ENCODE results near the gene GALNT5.

The GALNT5 gene

DNA sequence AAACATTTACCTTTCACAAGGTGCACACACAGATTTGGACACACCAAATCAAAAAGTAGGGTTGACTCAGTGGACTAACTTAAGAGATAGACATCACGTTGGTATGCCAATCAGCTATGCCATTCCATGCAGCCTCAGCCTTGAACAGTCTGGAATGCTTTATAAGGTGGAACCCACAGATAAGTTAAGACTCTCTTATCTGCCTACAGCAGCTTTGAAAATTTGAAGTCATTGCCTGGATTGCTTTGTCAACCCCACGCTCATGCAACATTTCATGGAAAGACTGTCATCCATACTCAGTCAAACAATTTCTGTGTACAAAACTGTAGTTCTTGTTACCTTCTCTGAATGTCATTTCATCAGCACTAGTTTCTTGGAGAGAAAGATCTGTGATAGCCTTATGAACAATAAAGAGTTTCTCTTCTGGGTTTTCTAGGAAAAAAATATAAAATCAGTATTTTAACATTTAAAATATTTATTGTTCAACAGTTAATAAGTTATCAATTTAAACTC, 66.9 kb downstream of the GALNT5 start:
- WGBS (ENCODE audit: insufficient coverage, insufficient read length): no CpG with 5 or more reads among the region's 2 CpGs

DNA sequence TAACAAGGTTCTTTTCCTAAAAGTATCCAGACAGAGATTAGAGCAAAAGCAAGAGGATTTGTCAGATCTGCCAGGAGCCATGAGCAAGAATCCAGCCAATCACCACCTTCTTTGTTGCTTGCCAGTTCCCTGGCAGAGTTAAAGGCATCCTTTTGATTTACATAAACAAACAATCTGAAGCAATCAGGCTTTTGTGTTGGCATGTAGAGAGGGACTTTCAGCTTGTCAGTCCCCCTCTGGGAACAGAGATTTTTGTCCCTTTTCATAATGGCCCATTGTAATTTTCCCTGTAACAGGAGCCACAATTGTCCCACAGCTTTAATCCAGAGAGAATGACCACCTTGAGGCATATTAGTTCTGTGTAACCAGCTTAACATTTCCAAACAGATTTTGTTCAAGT, 68.3 kb downstream of the GALNT5 start, which contains the start of gene ERMN:
TSS of gene ERMN (minus strand) at position 39 of the 400 bp plus-strand sequence. CDS start 182 bp downstream, outside the sequence.
- Histone ChIP-seq H3K9me3 (ENCODE audit: control insufficient read depth, insufficient read depth, low read length) (no peaks in the 10 kb centered on the region), H3K36me3 (ENCODE audit: control insufficient read depth, insufficient read depth, low read length) (no peaks in the 10 kb centered on the region), H3K4me3 (ENCODE audit: low read length) (no peak within 1 kb of the TSS), H3K27me3 (ENCODE audit: control insufficient read depth, insufficient read depth, low read length) (no peaks in the 10 kb centered on the region), H3K4me1 (ENCODE audit: control insufficient read depth, insufficient read depth, low read length) (no peaks in the 10 kb centered on the region; the same call in 1 of the 2 replicates), H3K27ac (ENCODE audit: low read length) (no peak within 1 kb of the TSS)
- no peak for DNase-seq (ENCODE audit: low read depth, low spot score)

More for the DNA sequence above, 66.9 kb downstream of the GALNT5 start:
- Histone ChIP-seq H3K4me3 (ENCODE audit: low read length) (no peak overlapping the region), H3K9me3 (ENCODE audit: control insufficient read depth, insufficient read depth, low read length) (no peaks in the 10 kb centered on the region), H3K4me1 (ENCODE audit: control insufficient read depth, insufficient read depth, low read length) (no peaks in the 10 kb centered on the region; the same call in 1 of the 2 replicates), H3K27me3 (ENCODE audit: control insufficient read depth, insufficient read depth, low read length) (no peaks in the 10 kb centered on the region), H3K36me3 (ENCODE audit: control insufficient read depth, insufficient read depth, low read length) (no peaks in the 10 kb centered on the region), H3K27ac (ENCODE audit: low read length) (no peak overlapping the region)
- no peak for DNase-seq (ENCODE audit: low read depth, low spot score)

DNA sequence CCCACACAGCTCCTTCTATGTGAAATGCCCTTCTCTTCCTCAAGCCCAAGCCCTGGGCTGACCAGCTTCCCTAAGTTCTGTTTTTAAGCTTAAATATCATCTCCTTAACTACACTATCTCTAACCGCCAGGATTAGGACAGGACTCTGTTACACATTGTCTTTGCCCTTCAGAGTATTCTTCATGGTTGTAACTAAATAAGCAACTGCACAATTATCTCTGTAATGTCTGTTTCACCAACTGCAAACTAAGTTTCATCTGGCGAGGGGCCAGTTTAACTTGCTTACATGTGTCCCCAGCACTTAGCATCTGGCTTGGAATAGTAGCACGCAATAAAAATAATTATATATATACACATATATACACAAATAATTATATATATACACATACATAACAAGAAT, 69.2 kb downstream of the GALNT5 start:
- no peaks in the 10 kb centered on the region for H3K36me3 ChIP-seq (ENCODE audit: control insufficient read depth, insufficient read depth, low read length)
- no peak overlapping the region for H3K4me3 ChIP-seq (ENCODE audit: low read length)
- H3K9me3 ChIP-seq (ENCODE audit: control insufficient read depth, insufficient read depth, low read length): no peaks in the 10 kb centered on the region
- no peak overlapping the region for H3K27ac ChIP-seq (ENCODE audit: low read length)
- WGBS (ENCODE audit: insufficient coverage, insufficient read length): no CpG with 5 or more reads among the region's 3 CpGs
- no peaks in the 10 kb centered on the region; the same call in 1 of the 2 replicates for H3K4me1 ChIP-seq (ENCODE audit: control insufficient read depth, insufficient read depth, low read length)
- no peak for DNase-seq (ENCODE audit: low read depth, low spot score)
- no peaks in the 10 kb centered on the region for H3K27me3 ChIP-seq (ENCODE audit: control insufficient read depth, insufficient read depth, low read length)

- H3K4me1 ChIP-seq (ENCODE audit: control insufficient read depth, insufficient read depth, low read length): no peaks in the 10 kb centered on the region; the same call in 1 of the 2 replicates
- no peak overlapping the region for H3K4me3 ChIP-seq (ENCODE audit: low read length)
- DNase-seq (ENCODE audit: low read depth, low spot score): no peak
- no peaks in the 10 kb centered on the region for H3K27me3 ChIP-seq (ENCODE audit: control insufficient read depth, insufficient read depth, low read length)
- H3K27ac ChIP-seq (ENCODE audit: low read length): no peak overlapping the region
- no peaks in the 10 kb centered on the region for H3K36me3 ChIP-seq (ENCODE audit: control insufficient read depth, insufficient read depth, low read length)
- WGBS (ENCODE audit: insufficient coverage, insufficient read length): no CpG with 5 or more reads among the region's 3 CpGs
- H3K9me3 ChIP-seq (ENCODE audit: control insufficient read depth, insufficient read depth, low read length): no peaks in the 10 kb centered on the region
Measured at GRCh38 chr2:157327200-157327599, 69.7 kb downstream of the GALNT5 start.

DNA sequence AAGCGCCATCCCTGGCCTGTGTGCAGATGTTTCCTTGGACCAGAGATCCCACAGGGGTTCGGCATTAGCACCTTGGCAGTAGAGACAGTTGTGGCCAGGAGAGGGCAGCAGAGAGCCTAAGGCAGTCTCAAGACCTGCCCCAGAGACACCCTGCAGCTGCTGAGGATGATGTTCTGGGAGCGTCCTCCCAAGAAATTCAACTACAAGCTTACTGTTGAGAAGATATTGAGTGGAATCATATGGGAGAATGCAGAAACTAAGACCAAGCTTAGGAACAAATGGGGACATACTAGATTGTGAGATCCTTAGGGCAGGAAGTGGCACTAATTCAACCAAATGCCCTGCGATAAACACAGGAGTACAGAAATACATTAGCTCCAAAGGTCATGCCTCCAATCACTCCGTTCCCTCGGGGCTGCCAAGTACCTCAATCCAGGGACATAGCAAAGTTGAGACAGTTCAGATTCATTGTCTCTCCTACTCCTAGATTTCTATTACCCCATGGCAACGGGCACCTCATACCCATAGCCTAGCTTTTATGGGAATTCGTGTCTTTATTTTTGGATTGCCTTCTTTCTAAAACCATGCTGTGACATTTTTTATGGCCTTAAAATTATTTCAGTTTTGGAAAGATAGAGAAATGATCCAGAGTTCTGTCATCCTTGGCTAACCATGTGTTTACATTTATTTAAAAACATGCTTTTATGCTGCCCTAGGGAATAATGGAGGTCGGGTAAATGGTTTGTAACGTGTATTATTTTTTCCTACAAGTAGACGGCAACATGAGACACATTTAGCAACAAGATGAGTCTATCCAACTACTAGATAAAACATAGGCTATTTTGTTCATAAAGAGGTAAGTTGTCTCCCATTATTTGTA, 70.4 kb downstream of the GALNT5 start:
- Histone ChIP-seq H3K4me1 (ENCODE audit: control insufficient read depth, insufficient read depth, low read length) (no peaks in the 10 kb centered on the region; the same call in 1 of the 2 replicates), H3K36me3 (ENCODE audit: control insufficient read depth, insufficient read depth, low read length) (no peaks in the 10 kb centered on the region), H3K27me3 (ENCODE audit: control insufficient read depth, insufficient read depth, low read length) (no peaks in the 10 kb centered on the region), H3K4me3 (ENCODE audit: low read length) (no peak overlapping the region), H3K27ac (ENCODE audit: low read length) (no peak overlapping the region), H3K9me3 (ENCODE audit: control insufficient read depth, insufficient read depth, low read length) (no peaks in the 10 kb centered on the region)
- DNase-seq (ENCODE audit: low read depth, low spot score): peak; percentile 80
- no CpG with 5 or more reads among the region's 11 CpGs for WGBS (ENCODE audit: insufficient coverage, insufficient read length)

DNA sequence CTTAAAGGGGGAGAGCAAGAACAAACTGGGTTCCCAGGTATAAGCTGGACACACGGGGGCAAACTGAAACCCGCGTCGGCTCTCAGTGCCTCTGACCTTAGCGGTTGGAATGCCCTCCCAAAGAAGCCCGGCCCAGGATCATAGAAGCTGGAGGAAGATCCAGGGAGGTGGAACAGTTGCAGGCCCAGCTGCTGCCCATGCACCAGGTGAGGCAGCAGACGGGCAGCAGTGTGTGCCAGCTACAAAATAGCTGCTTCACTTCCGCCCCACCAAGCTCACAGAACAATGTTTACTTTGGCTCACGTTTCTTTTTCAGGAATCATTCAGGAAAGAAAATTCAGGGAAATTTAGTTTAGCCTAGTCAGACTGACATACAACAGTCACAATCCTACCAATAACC, 72.0 kb downstream of the GALNT5 start:
- Histone ChIP-seq H3K36me3 (ENCODE audit: control insufficient read depth, insufficient read depth, low read length) (no peaks in the 10 kb centered on the region), H3K27me3 (ENCODE audit: control insufficient read depth, insufficient read depth, low read length) (no peaks in the 10 kb centered on the region), H3K9me3 (ENCODE audit: control insufficient read depth, insufficient read depth, low read length) (no peaks in the 10 kb centered on the region), H3K4me3 (ENCODE audit: low read length) (no peak overlapping the region), H3K27ac (ENCODE audit: low read length) (no peak overlapping the region), H3K4me1 (ENCODE audit: control insufficient read depth, insufficient read depth, low read length) (no peaks in the 10 kb centered on the region; the same call in 1 of the 2 replicates)
- DNase-seq (ENCODE audit: low read depth, low spot score): no peak
- no CpG with 5 or more reads among the region's 9 CpGs for WGBS (ENCODE audit: insufficient coverage, insufficient read length)

GRCh38 chr2:157333304-157334047, 76.0 kb downstream of the GALNT5 start:
- Histone ChIP-seq H3K27me3 (ENCODE audit: control insufficient read depth, insufficient read depth, low read length) (no peaks in the 10 kb centered on the region), H3K4me3 (ENCODE audit: low read length) (no peak overlapping the region), H3K27ac (ENCODE audit: low read length) (no peak overlapping the region), H3K9me3 (ENCODE audit: control insufficient read depth, insufficient read depth, low read length) (no peaks in the 10 kb centered on the region; the same call in 1 of the 2 replicates), H3K4me1 (ENCODE audit: control insufficient read depth, insufficient read depth, low read length) (no peaks in the 10 kb centered on the region), H3K36me3 (ENCODE audit: control insufficient read depth, insufficient read depth, low read length) (no peaks in the 10 kb centered on the region)
- WGBS (ENCODE audit: insufficient coverage, insufficient read length): no CpG with 5 or more reads among the region's 2 CpGs
- DNase-seq (ENCODE audit: low read depth, low spot score): no peak

DNA sequence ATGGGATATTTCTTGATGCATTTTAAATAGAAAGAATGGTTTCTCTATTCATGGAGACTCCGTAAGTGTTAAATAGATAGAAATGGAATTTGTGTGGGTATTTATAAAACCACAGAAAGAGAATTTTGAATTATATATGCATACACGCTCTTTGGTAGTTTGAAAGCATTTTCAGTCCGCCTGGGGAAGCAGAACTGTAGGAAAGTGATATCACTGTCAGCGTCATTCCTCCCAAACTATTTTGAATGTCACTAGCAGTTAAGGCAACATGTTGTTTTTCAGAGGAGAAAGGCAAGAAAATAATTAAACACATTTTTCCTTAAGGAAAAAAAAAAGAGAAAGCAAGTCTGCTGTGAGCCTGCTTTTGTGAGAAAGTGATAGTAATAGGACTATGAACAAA, 76.8 kb downstream of the GALNT5 start:
- no peaks in the 10 kb centered on the region; the same call in 1 of the 2 replicates for H3K9me3 ChIP-seq (ENCODE audit: control insufficient read depth, insufficient read depth, low read length)
- no peak overlapping the region for H3K4me3 ChIP-seq (ENCODE audit: low read length)
- no peak overlapping the region for H3K27ac ChIP-seq (ENCODE audit: low read length)
- DNase-seq (ENCODE audit: low read depth, low spot score): no peak
- H3K4me1 ChIP-seq (ENCODE audit: control insufficient read depth, insufficient read depth, low read length): no peaks in the 10 kb centered on the region
- 100% methylated on average over 1 of the region's 4 CpGs for WGBS (ENCODE audit: insufficient coverage, insufficient read length)
- H3K36me3 ChIP-seq (ENCODE audit: control insufficient read depth, insufficient read depth, low read length): no peaks in the 10 kb centered on the region
- H3K27me3 ChIP-seq (ENCODE audit: control insufficient read depth, insufficient read depth, low read length): no peaks in the 10 kb centered on the region

DNA sequence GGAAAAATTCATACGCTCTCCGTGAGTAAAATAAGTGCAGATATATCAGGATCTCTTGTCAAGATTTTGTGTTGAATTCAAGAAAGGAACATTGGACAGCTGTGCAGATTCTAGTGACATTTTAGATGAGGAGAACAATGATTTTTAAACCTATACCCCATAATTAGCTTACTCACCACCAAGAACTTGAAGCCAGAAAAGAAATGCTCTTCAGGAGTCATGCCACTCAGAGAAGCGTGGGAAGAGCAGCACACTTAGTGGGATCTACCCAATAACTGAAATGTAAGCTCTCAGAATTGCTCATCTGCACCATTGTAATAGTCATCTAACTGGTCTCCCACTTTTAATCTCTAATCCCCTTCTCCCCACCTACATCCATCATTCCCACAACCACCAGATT, 77.3 kb downstream of the GALNT5 start:
- no peak overlapping the region for H3K4me3 ChIP-seq (ENCODE audit: low read length)
- no peaks in the 10 kb centered on the region; the same call in 1 of the 2 replicates for H3K9me3 ChIP-seq (ENCODE audit: control insufficient read depth, insufficient read depth, low read length)

More for the DNA sequence above, 77.3 kb downstream of the GALNT5 start:
- DNase-seq (ENCODE audit: low read depth, low spot score): no peak
- WGBS (ENCODE audit: insufficient coverage, insufficient read length): no CpG with 5 or more reads among the region's 3 CpGs
- no peak overlapping the region for H3K27ac ChIP-seq (ENCODE audit: low read length)
- no peaks in the 10 kb centered on the region for H3K36me3 ChIP-seq (ENCODE audit: control insufficient read depth, insufficient read depth, low read length)
- H3K27me3 ChIP-seq (ENCODE audit: control insufficient read depth, insufficient read depth, low read length): no peaks in the 10 kb centered on the region
- H3K4me1 ChIP-seq (ENCODE audit: control insufficient read depth, insufficient read depth, low read length): no peaks in the 10 kb centered on the region
